ENCODE measurements around the gene RAP2B.
A peak's percentile ranks its signal among the peaks of the same experiment; 100 is the strongest.
"Not testable (repeated sequence)": the region's sequence is repeated elsewhere in the genome, so short reads cannot be mapped to it uniquely, and the experiment has no call there.

Gene RAP2B

GRCh38 chr3:153160451-153161137 lies 1.4 kb upstream of the RAP2B start:
- peak; percentile 89 for DNase-seq

- peak; percentile 100 for DNase-seq
Observed at GRCh38 chr3:153161138-153161713, 800 bp upstream of the RAP2B start.

GRCh38 chr3:153162513-153163392 lies 727 bp downstream of the RAP2B start:
- no peak for DNase-seq

- DNase-seq = peak; percentile 40
Observed at GRCh38 chr3:153163393-153163724, 1.3 kb downstream of the RAP2B start.

GRCh38 chr3:153163756-153164550 lies 1.9 kb downstream of the RAP2B start:
- DNase-seq = no peak

- DNase-seq = no peak
Observed at GRCh38 chr3:153165261-153165681, 3.2 kb downstream of the RAP2B start.

- DNase-seq = no peak
Observed at GRCh38 chr3:153166206-153166605, 4.2 kb downstream of the RAP2B start.

GRCh38 chr3:153166796-153167195 lies 4.8 kb downstream of the RAP2B start:
- no peak for DNase-seq

- DNase-seq = peak; percentile 41
Observed at GRCh38 chr3:153169793-153170383, 7.9 kb downstream of the RAP2B start.

GRCh38 chr3:153171256-153171655 lies 9.2 kb downstream of the RAP2B start:
- DNase-seq = no peak

GRCh38 chr3:153171918-153172317 lies 9.9 kb downstream of the RAP2B start:
- no peak for DNase-seq

GRCh38 chr3:153172796-153173757 lies 11.1 kb downstream of the RAP2B start:
- DNase-seq = no peak

GRCh38 chr3:153173758-153174516 lies 11.9 kb downstream of the RAP2B start:
- peak; percentile 57 for DNase-seq

GRCh38 chr3:153176197-153176596 lies 14.2 kb downstream of the RAP2B start:
- no peak for DNase-seq

GRCh38 chr3:153180860-153181372 lies 18.9 kb downstream of the RAP2B start:
- DNase-seq = no peak

- DNase-seq = no peak
Observed at GRCh38 chr3:153182501-153183293, 20.7 kb downstream of the RAP2B start.

GRCh38 chr3:153190923-153191322 lies 28.9 kb downstream of the RAP2B start:
- DNase-seq = no peak

- no peak for DNase-seq
Observed at GRCh38 chr3:153192327-153192726, 30.3 kb downstream of the RAP2B start.

GRCh38 chr3:153193786-153194476 lies 31.9 kb downstream of the RAP2B start:
- DNase-seq = not testable (repeated sequence)
